GM19397 (cell line): Measurements from ENCODE around the gene WDR45.
A peak's percentile ranks its signal among the peaks of the same experiment; 100 is the strongest.
"Not testable (repeated sequence)": the region's sequence is repeated elsewhere in the genome, so short reads cannot be mapped to it uniquely, and the experiment has no call there.

Experiments
- ATAC-seq: cut with Tn5 transposase; IDR thresholded peaks from one replicate; pipeline ENCODE4 v1.9.1; 2021; ENCODE audit warnings: mild to moderate bottlenecking, moderate library complexity; ENCODE audit not compliant: unreplicated experiment

The WDR45 gene

GRCh38 chrX:49079489-49080428, at the start of gene WDR45:
Gene WDR45 (minus strand): TSS chrX:49079887. CDS start chrX:49078095, 1,792 bp downstream.
- ATAC-seq = peak; percentile 73

GRCh38 chrX:49129427-49129826, 49.7 kb upstream of the WDR45 start:
- no peak for ATAC-seq

GRCh38 chrX:49127742-49128258, 48.1 kb upstream of the WDR45 start:
- ATAC-seq = not testable (repeated sequence)

- no peak for ATAC-seq
Measured at GRCh38 chrX:49122499-49122898, 42.8 kb upstream of the WDR45 start.

- no peak for ATAC-seq
Measured at GRCh38 chrX:49120091-49120490, 40.4 kb upstream of the WDR45 start.

- ATAC-seq = no peak
Measured at GRCh38 chrX:49117581-49117980, 37.9 kb upstream of the WDR45 start.

GRCh38 chrX:49116716-49117115, 37.0 kb upstream of the WDR45 start:
- ATAC-seq = no peak

GRCh38 chrX:49116076-49116475, 36.4 kb upstream of the WDR45 start:
- ATAC-seq = no peak

- no peak for ATAC-seq
Measured at GRCh38 chrX:49111791-49112190, 32.1 kb upstream of the WDR45 start.

- ATAC-seq = no peak
Measured at GRCh38 chrX:49110417-49110816, 30.7 kb upstream of the WDR45 start.

- no peak for ATAC-seq
Measured at GRCh38 chrX:49108641-49109040, 29.0 kb upstream of the WDR45 start.

GRCh38 chrX:49106930-49107329, 27.2 kb upstream of the WDR45 start:
- ATAC-seq = no peak

GRCh38 chrX:49106296-49106695, 26.6 kb upstream of the WDR45 start:
- ATAC-seq = no peak

GRCh38 chrX:49103637-49104036, 23.9 kb upstream of the WDR45 start:
- no peak for ATAC-seq

- no peak for ATAC-seq
Measured at GRCh38 chrX:49102190-49102589, 22.5 kb upstream of the WDR45 start.

GRCh38 chrX:49101629-49101984, 21.9 kb upstream of the WDR45 start:
- no peak for ATAC-seq

- peak; percentile 92 for ATAC-seq
Measured at GRCh38 chrX:49100704-49101628, 21.3 kb upstream of the WDR45 start.

- ATAC-seq = no peak
Measured at GRCh38 chrX:49096419-49096818, 16.7 kb upstream of the WDR45 start.

GRCh38 chrX:49089553-49089952, 9.9 kb upstream of the WDR45 start:
- no peak for ATAC-seq

- no peak for ATAC-seq
Measured at GRCh38 chrX:49082271-49082871, 2.7 kb upstream of the WDR45 start.

GRCh38 chrX:49077941-49078340, 1.7 kb downstream of the WDR45 start:
- ATAC-seq = no peak
